ENCODE results near the gene NAT10.

The NAT10 gene

GRCh38 chr11:34192481-34193401, 87.3 kb downstream of the NAT10 start:
- H3K4me3 ChIP-seq (ENCODE audit: low read depth, low read length) = no peak overlapping the region
- H3K4me1 ChIP-seq (ENCODE audit: control insufficient read depth, insufficient read depth, low read length) = peaks cover 38% of the 10 kb centered on the region
- no peaks in the 10 kb centered on the region for H3K9me3 ChIP-seq (ENCODE audit: control insufficient read depth, insufficient read depth, low read length)
- H3K27me3 ChIP-seq (ENCODE audit: control insufficient read depth, insufficient read depth, low read length) = no peaks in the 10 kb centered on the region
- no peaks in the 10 kb centered on the region for H3K36me3 ChIP-seq (ENCODE audit: control insufficient read depth, insufficient read depth, low read length)
- peak overlapping the region; percentile 60 for H3K27ac ChIP-seq (ENCODE audit: low read depth, low read length)
- no peak overlapping the region for H3K9ac ChIP-seq (ENCODE audit: low read depth, low read length)

DNA sequence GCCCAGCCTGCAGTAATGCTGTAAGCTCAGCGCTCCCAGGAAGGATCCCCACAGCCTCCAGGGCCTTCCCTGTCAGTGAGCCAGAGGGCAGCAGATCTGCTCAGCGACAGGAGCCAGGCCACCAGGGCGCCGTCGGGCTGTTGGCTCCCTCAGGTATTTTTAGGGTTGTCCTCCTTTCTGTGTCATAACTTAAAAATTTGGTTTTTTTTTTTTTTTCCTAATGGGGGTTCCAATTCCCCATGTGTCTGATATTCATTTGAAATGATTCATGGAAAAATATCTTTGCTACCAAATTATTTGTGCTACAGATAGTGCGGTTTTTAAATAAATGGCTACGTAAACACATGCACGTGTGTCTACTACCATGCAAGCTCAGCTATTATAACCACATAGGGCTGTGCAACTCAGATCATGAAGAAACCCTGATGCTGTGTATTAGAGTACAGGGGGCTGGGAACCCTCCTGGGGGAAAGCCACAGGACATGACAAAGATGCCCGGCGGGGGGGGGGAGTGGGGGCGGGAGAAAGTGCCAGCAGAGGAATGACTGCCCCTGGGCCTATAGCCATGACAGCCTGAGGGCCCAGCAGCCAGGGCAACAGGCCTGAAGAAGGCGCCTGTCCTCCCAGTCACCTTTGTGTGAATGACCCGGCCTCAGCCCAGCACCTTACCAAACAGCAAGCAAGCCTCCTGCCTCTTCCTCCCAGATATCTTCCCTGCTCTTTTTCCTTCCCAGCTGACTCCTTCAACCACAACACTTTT, 89.3 kb downstream of the NAT10 start:
- Histone ChIP-seq H3K9me3 (ENCODE audit: control insufficient read depth, insufficient read depth, low read length) (no peaks in the 10 kb centered on the region), H3K36me3 (ENCODE audit: control insufficient read depth, insufficient read depth, low read length) (no peaks in the 10 kb centered on the region), H3K27me3 (ENCODE audit: control insufficient read depth, insufficient read depth, low read length) (no peaks in the 10 kb centered on the region), H3K27ac (ENCODE audit: low read depth, low read length) (no peak overlapping the region), H3K9ac (ENCODE audit: low read depth, low read length) (no peak overlapping the region), H3K4me1 (ENCODE audit: control insufficient read depth, insufficient read depth, low read length) (peaks cover 26% of the 10 kb centered on the region), H3K4me3 (ENCODE audit: low read depth, low read length) (no peak overlapping the region)

Data from HUES48 (cell line).